GM12891 (cell line): ENCODE data around the gene GRID2IP.

Source experiments
- DNase-seq: peaks from one replicate; pipeline ENCODE4 v3.0.0; 2011; ENCODE audit warnings: low spot score; ENCODE audit not compliant: insufficient read length
- FAIRE-seq: peaks from 2 replicates; lab custom pipeline; 2011; peaks lifted over from hg19 to GRCh38; lab: Jason Lieb, UNC
- PAX5 ChIP-seq: IDR thresholded peaks from 2 replicates; pipeline ENCODE4 v1.6.1; 2011; ENCODE audit warnings: low read length, moderate library complexity, mild to moderate bottlenecking; ENCODE audit not compliant: insufficient read depth, severe bottlenecking
- POLR2A ChIP-seq: IDR thresholded peaks from 2 replicates; pipeline ENCODE4 v1.6.1; 2011; ENCODE audit warnings: low read depth, low read length, control low read depth
- POLR2AphosphoS5 ChIP-seq: IDR thresholded peaks from 2 replicates; pipeline ENCODE4 v1.6.1; 2011; ENCODE audit warnings: low read depth, low read length, control low read depth
- POU2F2 ChIP-seq: IDR thresholded peaks from 2 replicates; pipeline ENCODE4 v1.6.1; 2011; ENCODE audit warnings: low read depth, mild to moderate bottlenecking, control low read depth, low read length, moderate library complexity
- SPI1 ChIP-seq: IDR thresholded peaks from 2 replicates; pipeline ENCODE4 v1.6.1; 2011; ENCODE audit warnings: low read depth, low read length, control low read depth
- TAF1 ChIP-seq: IDR thresholded peaks from 2 replicates; pipeline ENCODE4 v1.6.1; 2011; ENCODE audit warnings: low read depth, low read length, control low read depth

Gene GRID2IP

DNA sequence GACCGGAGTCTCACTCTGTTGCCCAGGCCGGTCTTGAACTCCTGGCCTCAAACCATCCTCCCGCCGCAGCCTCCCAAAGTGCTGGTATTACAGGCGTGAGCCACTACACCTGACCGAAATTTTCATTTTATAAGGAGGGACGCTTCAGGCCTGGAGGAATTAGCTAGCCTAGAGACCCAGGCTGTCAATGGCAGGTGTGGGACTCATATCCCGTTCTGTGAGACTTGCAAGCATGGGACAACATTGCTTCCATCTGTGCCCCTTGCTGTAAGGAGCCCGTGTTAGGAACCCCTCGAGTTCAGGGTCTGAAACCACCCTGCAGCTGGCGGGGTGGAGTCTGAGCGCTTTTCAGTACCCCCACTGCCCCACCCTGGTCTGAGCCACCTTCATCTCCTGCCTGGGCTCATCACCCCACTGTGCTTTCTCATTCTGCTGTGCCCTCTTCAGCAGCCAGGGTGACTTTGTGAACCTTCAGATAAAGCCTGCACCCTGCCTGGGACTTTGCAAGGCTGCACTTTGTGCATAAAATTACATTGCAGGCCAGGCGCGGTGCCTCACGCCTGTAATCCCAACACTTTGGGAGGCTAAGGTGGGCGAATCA, 102.2 kb downstream of the GRID2IP start:
- TF ChIP-seq TAF1 (no peak), PAX5 (no peak), POU2F2 (no peak), POLR2AphosphoS5 (no peak), POLR2A (no peak), SPI1 (no peak)
- FAIRE-seq (no peak), DNase-seq (no peak)

DNA sequence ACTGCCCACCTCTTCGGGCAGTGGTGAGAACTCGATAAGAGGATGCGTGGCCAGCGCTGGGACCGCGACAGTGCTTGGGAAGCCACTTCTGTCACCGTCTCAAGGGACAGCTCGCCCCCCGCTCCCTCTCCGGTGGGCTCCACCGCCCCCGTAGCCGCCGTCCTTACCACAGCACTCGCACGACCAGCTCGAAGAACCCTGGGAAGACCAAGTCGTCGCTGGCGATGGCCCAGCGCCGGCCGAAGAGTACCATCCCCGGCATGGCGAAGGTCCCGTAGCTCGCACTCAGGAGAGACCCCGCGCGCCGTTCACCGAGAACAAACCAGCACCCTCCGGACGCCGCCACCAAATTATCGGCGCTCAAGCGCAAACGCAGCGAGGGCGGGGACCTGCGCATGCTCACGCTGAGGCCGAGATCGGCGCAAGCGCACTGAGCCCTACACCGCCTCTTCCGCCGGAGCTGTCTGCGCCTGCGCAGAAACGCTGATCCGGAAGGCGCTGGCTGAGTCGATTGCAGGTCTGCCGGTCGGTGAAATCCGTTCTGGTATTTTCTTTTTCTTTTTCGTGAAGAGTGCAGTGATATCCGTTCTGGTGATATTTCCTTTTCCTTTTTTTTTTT, 103.6 kb downstream of the GRID2IP start, which contains the start of gene DAGLB:
Gene DAGLB (minus strand): TSS at position 374 of the 619 bp plus-strand sequence. CDS start 112 bp downstream, at position 262.
- peak; percentile 92 for TF ChIP-seq POLR2A
- peak; percentile 43; the same call in 1 of the 2 replicates for TF ChIP-seq TAF1
- TF ChIP-seq PAX5 = peak; percentile 24
- TF ChIP-seq POLR2AphosphoS5 = peak; percentile 88
- no peak for TF ChIP-seq SPI1
- no peak for TF ChIP-seq POU2F2
- DNase-seq = peak; percentile 95
- FAIRE-seq = peak; percentile 97
